CD14-positive monocyte (primary cell): ENCODE data around the gene GALNS. TPM values are rescaled to one million over a fixed set of nuclear protein-coding genes. Genes with fewer than 3 reads are reported as not detected.
A peak's percentile ranks its signal among the peaks of the same experiment; 100 is the strongest.

Source experiments
- DNase-seq, 3 donors: peaks; one replicate each; pipeline ENCODE4 v3.0.0-alpha.2; 2011 to 2022
- H2AFZ ChIP-seq: 2 replicates; pipeline ENCODE4 v1.6.0; 2012; ENCODE audit warnings: mild to moderate bottlenecking, low read depth, low read length, inconsistent platforms; ENCODE audit not compliant: insufficient read depth, poor library complexity, severe bottlenecking
- H3K27ac ChIP-seq, 2 donors: 1 replicate in 1 of 2; 2 replicates in 1 of 2; pipeline ENCODE4 v1.5.1; 2012 to 2013; ENCODE audit warnings: low read length in 2 of 2, control low read depth in 1 of 2, inconsistent platforms in 1 of 2, low read depth in 1 of 2, mild to moderate bottlenecking in 1 of 2
- H3K27me3 ChIP-seq, 2 donors: one replicate each; pipeline versions ENCODE4 v1.6.0 to v1.6.1; 2011 to 2013; ENCODE audit warnings: low read length in 2 of 2; ENCODE audit not compliant: control insufficient read depth in 2 of 2, insufficient read depth in 2 of 2
- H3K36me3 ChIP-seq, 2 donors: replicated peaks in 1 of 2; 1 replicate in 1 of 2; 2 replicates in 1 of 2; pipeline versions ENCODE4 v1.5.1 to v1.6.1; 2012 to 2013; ENCODE audit warnings: low read length in 2 of 2, control low read depth in 1 of 2, inconsistent platforms in 1 of 2, mild to moderate bottlenecking in 1 of 2; ENCODE audit not compliant: insufficient read depth in 2 of 2, control insufficient read depth in 1 of 2
- H3K4me1 ChIP-seq, 2 donors: 1 replicate in 1 of 2; 2 replicates in 1 of 2; pipeline versions ENCODE4 v1.5.1 to v1.6.1; 2012 to 2013; ENCODE audit warnings: low read length in 2 of 2, control low read depth in 1 of 2, inconsistent platforms in 1 of 2, mild to moderate bottlenecking in 1 of 2, moderate library complexity in 1 of 2; ENCODE audit not compliant: insufficient read depth in 2 of 2, control insufficient read depth in 1 of 2
- H3K4me2 ChIP-seq: replicated peaks from 2 replicates; pipeline ENCODE3; 2012; ENCODE audit warnings: low read length, moderate library complexity, mild to moderate bottlenecking; ENCODE audit not compliant: poor library complexity, severe bottlenecking; ENCODE audit errors: extremely low read depth
- H3K4me3 ChIP-seq, 3 experiments: fragments of 200-600 bp in 1 of 3; sonication (generic) in 1 of 3; replicated peaks in 1 of 3; 1 replicate in 2 of 3; 2 replicates in 1 of 3; pipeline ENCODE4 v1.5.1; 2011 to 2013; ENCODE audit warnings: low read length in 3 of 3, mild to moderate bottlenecking in 3 of 3, control low read depth in 2 of 3, low read depth in 2 of 3, inconsistent platforms in 1 of 3, moderate library complexity in 1 of 3
- H3K79me2 ChIP-seq: 2 replicates; pipeline ENCODE4 v1.6.0; 2012; ENCODE audit warnings: mild to moderate bottlenecking, control low read depth, inconsistent platforms, low read length, moderate library complexity; ENCODE audit not compliant: insufficient read depth
- H3K9ac ChIP-seq: 2 replicates; pipeline ENCODE4 v1.6.0; 2017; ENCODE audit warnings: low read length, mild to moderate bottlenecking; ENCODE audit not compliant: insufficient read depth, poor library complexity, severe bottlenecking
- H3K9me3 ChIP-seq, 2 donors: replicated peaks in 1 of 2; 1 replicate in 1 of 2; 2 replicates in 1 of 2; pipeline versions ENCODE4 v1.5.1 to v1.6.1; 2012 to 2013; ENCODE audit warnings: low read length in 2 of 2, control low read depth in 1 of 2; ENCODE audit not compliant: control insufficient read depth in 1 of 2, insufficient read depth in 1 of 2
- H4K20me1 ChIP-seq: 2 replicates; pipeline ENCODE4 v1.6.0; 2012; ENCODE audit warnings: mild to moderate bottlenecking, low read length, control low read depth, moderate library complexity; ENCODE audit not compliant: insufficient read depth
- H3K27ac Mint-ChIP-seq, 7 donors: one replicate each; pipeline ENCODE4 v1.8.0; 2020; ENCODE audit warnings: mild to moderate bottlenecking in 7 of 7, mixed read lengths in 7 of 7, moderate library complexity in 6 of 7, inconsistent platforms in 2 of 7
- H3K27me3 Mint-ChIP-seq, 3 donors: one replicate each; pipeline ENCODE4 v1.8.0; 2021 to 2022; ENCODE audit warnings: low read depth in 3 of 3, mild to moderate bottlenecking in 3 of 3, mixed read lengths in 3 of 3, moderate library complexity in 3 of 3, inconsistent platforms in 1 of 3
- H3K36me3 Mint-ChIP-seq, 2 donors: one replicate each; pipeline ENCODE4 v1.8.0; 2020; ENCODE audit warnings: mixed read lengths in 2 of 2, inconsistent platforms in 1 of 2, mild to moderate bottlenecking in 1 of 2
- H3K4me1 Mint-ChIP-seq: one replicate; pipeline ENCODE4 v1.8.0; 2020; ENCODE audit warnings: mild to moderate bottlenecking, mixed read lengths
- H3K4me3 Mint-ChIP-seq, 2 donors: one replicate each; pipeline ENCODE4 v1.8.0; 2020; ENCODE audit warnings: mild to moderate bottlenecking in 2 of 2, mixed read lengths in 2 of 2, moderate library complexity in 1 of 2
- H3K9me3 Mint-ChIP-seq, 7 donors: one replicate each; pipeline ENCODE4 v1.8.0; 2020 to 2022; ENCODE audit warnings: mixed read lengths in 7 of 7, mild to moderate bottlenecking in 6 of 7, moderate library complexity in 6 of 7, inconsistent platforms in 2 of 7
- whole genome bisulfite sequencing: methylation state at CpG from one replicate; pipeline ENCODE4 v1.1.5; 2013; ENCODE audit warnings: missing lambda C conversion rate; ENCODE audit not compliant: insufficient coverage; 5-methylcytosine and 5-hydroxymethylcytosine counted together
- intact Hi-C, 2 donors: fragments of 100-400 bp; cut with micrococcal nuclease; formaldehyde crosslinking; loops; one replicate each; pipeline versions ENCODE4 v1.15.0 to v1.15.1; 2023
- polyA plus RNA-seq, 3 donors: library from polyadenylated mRNA; depleted of rRNA in 1 of 3; unstranded in 2 of 3; stranded (reverse) in 1 of 3; fragments of 300-500 nt in 2 of 3; fragments of >200 nt in 1 of 3; fragmentation: Illumina TruSeq in 2 of 3; gene quantifications; 1 replicate in 2 of 3; 2 replicates in 1 of 3; pipeline ENCODE4 v1.2.3, GENCODE V29; 2012 to 2021
- TF ChIP-seq, protein P1 (sequence below): fragments of 200-600 bp; IDR thresholded peaks from one replicate; pipeline ENCODE4 v1.8.0; 2022; ENCODE audit warnings: antibody characterized with exemption, mild to moderate bottlenecking

The GALNS gene
- polyA plus RNA-seq, 3 donors, result 20.2 to 34.4 (median 32.2) TPM

DNA sequence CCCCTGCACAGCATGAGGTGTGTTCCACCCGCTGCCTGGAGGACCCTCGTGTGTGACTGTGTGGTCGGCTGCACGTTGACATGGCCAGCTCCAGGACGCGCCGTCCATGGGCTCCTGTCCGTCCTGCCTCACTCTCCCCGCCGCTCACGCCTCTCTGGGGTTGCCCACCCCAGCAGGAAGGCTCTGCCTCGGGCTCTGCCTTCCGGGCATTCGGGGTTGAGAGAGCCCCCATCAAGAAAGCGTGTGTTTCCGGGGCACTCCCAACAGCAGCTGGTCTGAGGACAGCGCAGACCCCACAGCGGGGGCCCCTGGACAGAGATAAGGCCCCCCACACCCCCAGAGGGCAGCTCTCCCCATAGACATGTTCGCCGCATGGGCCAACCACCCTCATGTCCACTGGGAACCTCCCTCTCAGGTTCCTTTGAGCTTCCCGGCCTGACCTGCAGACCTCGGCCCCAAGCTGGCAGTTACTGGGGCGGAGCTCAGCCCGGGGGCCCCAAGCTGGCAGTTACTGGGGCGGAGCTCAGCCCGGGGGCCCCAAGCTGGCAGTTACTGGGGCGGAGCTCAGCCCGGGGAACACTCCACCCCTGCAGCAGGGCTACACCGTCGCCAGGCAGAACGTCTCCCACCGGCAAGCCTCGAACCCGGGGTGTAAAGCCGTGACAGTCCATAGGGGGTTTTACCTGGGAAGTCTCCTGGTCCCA lies 63.3 kb downstream of the GALNS start:
- H2AFZ ChIP-seq, result peak overlapping the region; percentile 76
- WGBS, result 8% methylated on average over 35 of the region's 35 CpGs
- TF ChIP-seq, protein P1, sequence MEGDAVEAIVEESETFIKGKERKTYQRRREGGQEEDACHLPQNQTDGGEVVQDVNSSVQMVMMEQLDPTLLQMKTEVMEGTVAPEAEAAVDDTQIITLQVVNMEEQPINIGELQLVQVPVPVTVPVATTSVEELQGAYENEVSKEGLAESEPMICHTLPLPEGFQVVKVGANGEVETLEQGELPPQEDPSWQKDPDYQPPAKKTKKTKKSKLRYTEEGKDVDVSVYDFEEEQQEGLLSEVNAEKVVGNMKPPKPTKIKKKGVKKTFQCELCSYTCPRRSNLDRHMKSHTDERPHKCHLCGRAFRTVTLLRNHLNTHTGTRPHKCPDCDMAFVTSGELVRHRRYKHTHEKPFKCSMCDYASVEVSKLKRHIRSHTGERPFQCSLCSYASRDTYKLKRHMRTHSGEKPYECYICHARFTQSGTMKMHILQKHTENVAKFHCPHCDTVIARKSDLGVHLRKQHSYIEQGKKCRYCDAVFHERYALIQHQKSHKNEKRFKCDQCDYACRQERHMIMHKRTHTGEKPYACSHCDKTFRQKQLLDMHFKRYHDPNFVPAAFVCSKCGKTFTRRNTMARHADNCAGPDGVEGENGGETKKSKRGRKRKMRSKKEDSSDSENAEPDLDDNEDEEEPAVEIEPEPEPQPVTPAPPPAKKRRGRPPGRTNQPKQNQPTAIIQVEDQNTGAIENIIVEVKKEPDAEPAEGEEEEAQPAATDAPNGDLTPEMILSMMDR, result no peak
- H3K4me1 ChIP-seq, result peaks cover 65 to 68% of the 10 kb centered on the region in 2 donors
- Mint-ChIP-seq H3K9me3 (no peaks in the 10 kb centered on the region), H3K27me3 (peaks cover 0 to 10% (median 2%) of the 10 kb centered on the region in 3 donors), H3K4me3 (peak overlapping the region; percentile 47 to 80), H3K27ac (no peak overlapping the region), H3K4me1 (peaks cover 59% of the 10 kb centered on the region), H3K36me3 (no peaks in the 10 kb centered on the region)
- no peaks in the 10 kb centered on the region for H3K27me3 ChIP-seq
- H3K27ac ChIP-seq, result no peak overlapping the region
- peak overlapping the region; percentile 25 for H3K9ac ChIP-seq
- no peaks in the 10 kb centered on the region for H4K20me1 ChIP-seq
- peak overlapping the region; percentile 75 for H3K4me2 ChIP-seq
- intact Hi-C loops, result no loop called here
- peaks cover 40% of the 10 kb centered on the region for H3K79me2 ChIP-seq
- H3K4me3 ChIP-seq, result peak overlapping the region in 2 of 3 experiments; percentile 7 to 65
- H3K9me3 ChIP-seq, result no peaks in the 10 kb centered on the region
- H3K36me3 ChIP-seq, result no peaks in the 10 kb centered on the region
- no peak for DNase-seq

- H3K27ac ChIP-seq, result no peak overlapping the region
- H3K9me3 ChIP-seq, result no peaks in the 10 kb centered on the region
- H3K4me3 Mint-ChIP-seq, result peak overlapping the region in 1 of 2 donors; percentile 67
- no peaks in the 10 kb centered on the region for H3K36me3 Mint-ChIP-seq
- peaks cover 40% of the 10 kb centered on the region for H3K79me2 ChIP-seq
- peaks cover 0 to 10% (median 2%) of the 10 kb centered on the region in 3 donors for H3K27me3 Mint-ChIP-seq
- DNase-seq, result peak in 2 of 3 donors; percentile 49 to 70
- H3K9me3 Mint-ChIP-seq, result no peaks in the 10 kb centered on the region
- H4K20me1 ChIP-seq, result no peaks in the 10 kb centered on the region
- peak overlapping the region in 1 of 7 donors; percentile 10 for H3K27ac Mint-ChIP-seq
- TF ChIP-seq, protein P1, result no peak
- H3K4me1 Mint-ChIP-seq, result peaks cover 59% of the 10 kb centered on the region
- no peaks in the 10 kb centered on the region for H3K36me3 ChIP-seq
- peak overlapping the region in 1 of 3 experiments; percentile 65 for H3K4me3 ChIP-seq
- H2AFZ ChIP-seq, result peak overlapping the region; percentile 76
- intact Hi-C loops, result no loop called here
- WGBS, result 45% methylated on average over 7 of the region's 12 CpGs
- H3K9ac ChIP-seq, result no peak overlapping the region
- H3K27me3 ChIP-seq, result no peaks in the 10 kb centered on the region
- peaks cover 65 to 68% of the 10 kb centered on the region in 2 donors for H3K4me1 ChIP-seq
- H3K4me2 ChIP-seq, result peak overlapping the region; percentile 75
These were observed 64.0 kb downstream of the GALNS start for GRCh38 chr16:88792668-88793250.
